CD14-positive monocyte (primary cell): ENCODE measurements around the gene ATF1. TPM values are rescaled to one million over a fixed set of nuclear protein-coding genes. Genes with fewer than 3 reads are reported as not detected.
A peak's percentile ranks its signal among the peaks of the same experiment; 100 is the strongest.

Source experiments
- DNase-seq, 3 donors: peaks; one replicate each; pipeline ENCODE4 v3.0.0-alpha.2; 2011 to 2022
- H2AFZ ChIP-seq: 2 replicates; pipeline ENCODE4 v1.6.0; 2012; ENCODE audit warnings: mild to moderate bottlenecking, low read depth, low read length, inconsistent platforms; ENCODE audit not compliant: insufficient read depth, poor library complexity, severe bottlenecking
- H3K27ac ChIP-seq, 2 donors: 1 replicate in 1 of 2; 2 replicates in 1 of 2; pipeline ENCODE4 v1.5.1; 2012 to 2013; ENCODE audit warnings: low read length in 2 of 2, control low read depth in 1 of 2, inconsistent platforms in 1 of 2, low read depth in 1 of 2, mild to moderate bottlenecking in 1 of 2
- H3K27me3 ChIP-seq, 2 donors: one replicate each; pipeline versions ENCODE4 v1.6.0 to v1.6.1; 2011 to 2013; ENCODE audit warnings: low read length in 2 of 2; ENCODE audit not compliant: control insufficient read depth in 2 of 2, insufficient read depth in 2 of 2
- H3K36me3 ChIP-seq, 2 donors: replicated peaks in 1 of 2; 1 replicate in 1 of 2; 2 replicates in 1 of 2; pipeline versions ENCODE4 v1.5.1 to v1.6.1; 2012 to 2013; ENCODE audit warnings: low read length in 2 of 2, control low read depth in 1 of 2, inconsistent platforms in 1 of 2, mild to moderate bottlenecking in 1 of 2; ENCODE audit not compliant: insufficient read depth in 2 of 2, control insufficient read depth in 1 of 2
- H3K4me1 ChIP-seq, 2 donors: 1 replicate in 1 of 2; 2 replicates in 1 of 2; pipeline versions ENCODE4 v1.5.1 to v1.6.1; 2012 to 2013; ENCODE audit warnings: low read length in 2 of 2, control low read depth in 1 of 2, inconsistent platforms in 1 of 2, mild to moderate bottlenecking in 1 of 2, moderate library complexity in 1 of 2; ENCODE audit not compliant: insufficient read depth in 2 of 2, control insufficient read depth in 1 of 2
- H3K4me2 ChIP-seq: replicated peaks from 2 replicates; pipeline ENCODE3; 2012; ENCODE audit warnings: low read length, moderate library complexity, mild to moderate bottlenecking; ENCODE audit not compliant: poor library complexity, severe bottlenecking; ENCODE audit errors: extremely low read depth
- H3K4me3 ChIP-seq, 3 experiments: fragments of 200-600 bp in 1 of 3; sonication (generic) in 1 of 3; replicated peaks in 1 of 3; 1 replicate in 2 of 3; 2 replicates in 1 of 3; pipeline ENCODE4 v1.5.1; 2011 to 2013; ENCODE audit warnings: low read length in 3 of 3, mild to moderate bottlenecking in 3 of 3, control low read depth in 2 of 3, low read depth in 2 of 3, inconsistent platforms in 1 of 3, moderate library complexity in 1 of 3
- H3K79me2 ChIP-seq: 2 replicates; pipeline ENCODE4 v1.6.0; 2012; ENCODE audit warnings: mild to moderate bottlenecking, control low read depth, inconsistent platforms, low read length, moderate library complexity; ENCODE audit not compliant: insufficient read depth
- H3K9ac ChIP-seq: 2 replicates; pipeline ENCODE4 v1.6.0; 2017; ENCODE audit warnings: low read length, mild to moderate bottlenecking; ENCODE audit not compliant: insufficient read depth, poor library complexity, severe bottlenecking
- H3K9me3 ChIP-seq, 2 donors: replicated peaks in 1 of 2; 1 replicate in 1 of 2; 2 replicates in 1 of 2; pipeline versions ENCODE4 v1.5.1 to v1.6.1; 2012 to 2013; ENCODE audit warnings: low read length in 2 of 2, control low read depth in 1 of 2; ENCODE audit not compliant: control insufficient read depth in 1 of 2, insufficient read depth in 1 of 2
- H4K20me1 ChIP-seq: 2 replicates; pipeline ENCODE4 v1.6.0; 2012; ENCODE audit warnings: mild to moderate bottlenecking, low read length, control low read depth, moderate library complexity; ENCODE audit not compliant: insufficient read depth
- H3K27ac Mint-ChIP-seq, 7 donors: one replicate each; pipeline ENCODE4 v1.8.0; 2020; ENCODE audit warnings: mild to moderate bottlenecking in 7 of 7, mixed read lengths in 7 of 7, moderate library complexity in 6 of 7, inconsistent platforms in 2 of 7
- H3K27me3 Mint-ChIP-seq, 3 donors: one replicate each; pipeline ENCODE4 v1.8.0; 2021 to 2022; ENCODE audit warnings: low read depth in 3 of 3, mild to moderate bottlenecking in 3 of 3, mixed read lengths in 3 of 3, moderate library complexity in 3 of 3, inconsistent platforms in 1 of 3
- H3K36me3 Mint-ChIP-seq, 2 donors: one replicate each; pipeline ENCODE4 v1.8.0; 2020; ENCODE audit warnings: mixed read lengths in 2 of 2, inconsistent platforms in 1 of 2, mild to moderate bottlenecking in 1 of 2
- H3K4me1 Mint-ChIP-seq: one replicate; pipeline ENCODE4 v1.8.0; 2020; ENCODE audit warnings: mild to moderate bottlenecking, mixed read lengths
- H3K4me3 Mint-ChIP-seq, 2 donors: one replicate each; pipeline ENCODE4 v1.8.0; 2020; ENCODE audit warnings: mild to moderate bottlenecking in 2 of 2, mixed read lengths in 2 of 2, moderate library complexity in 1 of 2
- H3K9me3 Mint-ChIP-seq, 7 donors: one replicate each; pipeline ENCODE4 v1.8.0; 2020 to 2022; ENCODE audit warnings: mixed read lengths in 7 of 7, mild to moderate bottlenecking in 6 of 7, moderate library complexity in 6 of 7, inconsistent platforms in 2 of 7
- CTCF ChIP-seq: fragments of 200-600 bp; IDR thresholded peaks from one replicate; pipeline ENCODE4 v1.8.0; 2022; ENCODE audit warnings: antibody characterized with exemption, mild to moderate bottlenecking
- WGBS: methylation state at CpG from one replicate; pipeline ENCODE4 v1.1.5; 2013; ENCODE audit warnings: missing lambda C conversion rate; ENCODE audit not compliant: insufficient coverage; 5-methylcytosine and 5-hydroxymethylcytosine counted together
- intact Hi-C, 2 donors: fragments of 100-400 bp; cut with micrococcal nuclease; formaldehyde crosslinking; loops; one replicate each; pipeline versions ENCODE4 v1.15.0 to v1.15.1; 2023
- polyA plus RNA-seq, 3 donors: library from polyadenylated mRNA; depleted of rRNA in 1 of 3; unstranded in 2 of 3; stranded (reverse) in 1 of 3; fragments of 300-500 nt in 2 of 3; fragments of >200 nt in 1 of 3; fragmentation: Illumina TruSeq in 2 of 3; gene quantifications; 1 replicate in 2 of 3; 2 replicates in 1 of 3; pipeline ENCODE4 v1.2.3, GENCODE V29; 2012 to 2021

ATF1 gene
- polyA plus RNA-seq, 3 donors, result 12.6 to 21.9 (median 21.5) TPM

DNA sequence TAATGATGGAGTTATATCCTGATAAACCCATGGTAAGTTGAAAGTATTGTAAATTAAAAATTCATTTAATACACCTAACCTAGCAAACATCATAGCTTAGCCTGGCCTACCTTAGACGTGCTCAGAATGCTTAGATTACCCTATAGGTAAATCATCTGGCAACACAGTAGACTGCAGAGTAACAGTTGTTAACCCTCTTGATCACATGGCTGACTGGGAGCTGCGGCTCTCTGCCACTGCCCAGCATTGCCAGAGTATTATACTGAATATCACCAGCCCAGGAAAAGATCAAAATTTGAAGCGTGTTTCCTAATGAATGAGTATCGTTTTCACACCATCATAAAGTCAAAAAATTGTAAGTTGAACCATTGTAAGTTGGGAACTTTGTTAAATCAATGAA is 61.0 kb downstream of the ATF1 start:
- Histone ChIP-seq H3K27ac (no peak overlapping the region), H3K9ac (no peak overlapping the region), H3K27me3 (no peaks in the 10 kb centered on the region), H2AFZ (no peak overlapping the region), H3K4me2 (no peak overlapping the region), H3K79me2 (no peaks in the 10 kb centered on the region), H3K9me3 (no peaks in the 10 kb centered on the region), H3K4me3 (no peak overlapping the region), H3K4me1 (peaks cover 0 to 3% of the 10 kb centered on the region in 2 donors), H3K36me3 (peaks cover under 1 to 14% of the 10 kb centered on the region in 2 donors), H4K20me1 (no peaks in the 10 kb centered on the region)
- intact Hi-C loops, result loop anchor here (5.0 kb wide), 2 partner anchors 202 to 527 kb away; partner anchors contain the start of gene SLC11A2 (in 2 of the 2)
- Mint-ChIP-seq H3K4me1 (peaks cover 5% of the 10 kb centered on the region), H3K27me3 (peaks cover 1 to 3% (median 2%) of the 10 kb centered on the region in 3 donors), H3K9me3 (no peaks in the 10 kb centered on the region), H3K36me3 (peaks cover 0 to 4% of the 10 kb centered on the region in 2 donors), H3K4me3 (no peak overlapping the region), H3K27ac (peak overlapping the region in 4 of 7 donors; percentile 10 to 74 (median 30))
- WGBS, result 65% methylated on average over 2 of the region's 4 CpGs
- TF ChIP-seq CTCF, result no peak
- DNase-seq, result no peak

- H3K4me3 Mint-ChIP-seq, result no peak overlapping the region
These were observed 61.5 kb downstream of the ATF1 start for GRCh38 chr12:50825372-50825838.

More at GRCh38 chr12:50825372-50825838, 61.5 kb downstream of the ATF1 start:
- Histone ChIP-seq H3K9me3 (no peaks in the 10 kb centered on the region), H3K9ac (no peak overlapping the region), H2AFZ (no peak overlapping the region), H4K20me1 (no peaks in the 10 kb centered on the region), H3K4me2 (no peak overlapping the region), H3K4me1 (peaks cover 0 to 3% of the 10 kb centered on the region in 2 donors), H3K27me3 (no peaks in the 10 kb centered on the region), H3K27ac (no peak overlapping the region), H3K79me2 (no peaks in the 10 kb centered on the region), H3K36me3 (peaks cover 0 to 9% of the 10 kb centered on the region in 2 donors), H3K4me3 (no peak overlapping the region)
- Mint-ChIP-seq H3K27me3 (peaks cover 1 to 3% (median 2%) of the 10 kb centered on the region in 3 donors), H3K9me3 (no peaks in the 10 kb centered on the region), H3K4me1 (peaks cover 5% of the 10 kb centered on the region), H3K36me3 (peaks cover 0 to 3% of the 10 kb centered on the region in 2 donors), H3K27ac (peak overlapping the region in 1 of 7 donors; percentile 49)
- WGBS, result no CpG with 5 or more reads among the region's 2 CpGs
- intact Hi-C loops, result loop anchor here (5.0 kb wide), 2 partner anchors 202 to 527 kb away; partner anchors contain the start of gene SLC11A2 (in 2 of the 2)
- peak; percentile 76 for TF ChIP-seq CTCF
- DNase-seq, result peak; percentile 33 to 73 (median 62)
